HG03342 (cell line): ENCODE results near the gene NET1.
"Not testable (repeated sequence)": the region's sequence is repeated elsewhere in the genome, so short reads cannot be mapped to it uniquely, and the experiment has no call there.

Experiments used
- ATAC-seq: cut with Tn5 transposase; IDR thresholded peaks from one replicate; pipeline ENCODE4 v1.9.1; 2021; ENCODE audit warnings: mild to moderate bottlenecking, moderate library complexity; ENCODE audit not compliant: unreplicated experiment

NET1 gene

GRCh38 chr10:5412277-5412941 lies at the start of gene NET1:
NET1 (plus strand) TSS chr10:5412557; CDS start chr10:5412693, 136 bp downstream.
- peak; percentile 98 for ATAC-seq

GRCh38 chr10:5362873-5363272 lies 49.5 kb upstream of the NET1 start:
- ATAC-seq: no peak

GRCh38 chr10:5364374-5364773 lies 48.0 kb upstream of the NET1 start:
- no peak for ATAC-seq

GRCh38 chr10:5364890-5365338 lies 47.4 kb upstream of the NET1 start, which contains the start of gene UCN3:
UCN3 (plus strand) TSS chr10:5364966; CDS start chr10:5373721, 8,755 bp downstream.
- ATAC-seq: no peak

- no peak for ATAC-seq
Measured at GRCh38 chr10:5365928-5366327, 46.4 kb upstream of the NET1 start.

- no peak for ATAC-seq
Measured at GRCh38 chr10:5369362-5370158, 42.8 kb upstream of the NET1 start.

- no peak for ATAC-seq
Measured at GRCh38 chr10:5370493-5371352, 41.6 kb upstream of the NET1 start.

- no peak for ATAC-seq
Measured at GRCh38 chr10:5373307-5373706, 39.0 kb upstream of the NET1 start.

- no peak for ATAC-seq
Measured at GRCh38 chr10:5373891-5374611, 38.3 kb upstream of the NET1 start.

- ATAC-seq: no peak
Measured at GRCh38 chr10:5376450-5376849, 35.9 kb upstream of the NET1 start.

- not testable (repeated sequence) for ATAC-seq
Measured at GRCh38 chr10:5379202-5379601, 33.2 kb upstream of the NET1 start.

- ATAC-seq: not testable (repeated sequence)
Measured at GRCh38 chr10:5380395-5380794, 32.0 kb upstream of the NET1 start.

- no peak for ATAC-seq
Measured at GRCh38 chr10:5381187-5381586, 31.2 kb upstream of the NET1 start.

GRCh38 chr10:5385224-5385623 lies 27.1 kb upstream of the NET1 start:
- ATAC-seq: no peak

GRCh38 chr10:5387169-5387568 lies 25.2 kb upstream of the NET1 start:
- no peak for ATAC-seq

GRCh38 chr10:5390607-5391205 lies 21.7 kb upstream of the NET1 start:
- no peak for ATAC-seq

- ATAC-seq: no peak
Measured at GRCh38 chr10:5391790-5392189, 20.6 kb upstream of the NET1 start.

GRCh38 chr10:5393529-5393928 lies 18.8 kb upstream of the NET1 start:
- no peak for ATAC-seq

- ATAC-seq: no peak
Measured at GRCh38 chr10:5395168-5395567, 17.2 kb upstream of the NET1 start.
